Uterus (tissue), 4 donors: ENCODE measurements around the gene KIRREL3. TPM values are rescaled to one million over a fixed set of nuclear protein-coding genes. Genes with fewer than 3 reads are reported as not detected.

Experiments used
- DNase-seq, 2 donors: peaks; one replicate each; pipeline ENCODE4 v3.0.0-alpha.2; 2019 to 2020
- H3K27ac ChIP-seq, 2 donors: fragments of 200-600 bp; sonication (generic); 1 replicate in 1 of 2; 2 replicates in 1 of 2; pipeline ENCODE4 v1.5.1; 2016 to 2018
- H3K27me3 ChIP-seq, 2 donors: fragments of 200-600 bp; sonication (generic); one replicate each; pipeline ENCODE4 v1.5.1; 2018 to 2019; ENCODE audit warnings: control low read depth in 1 of 2
- H3K36me3 ChIP-seq, 2 donors: fragments of 200-600 bp; sonication (generic); one replicate each; pipeline ENCODE4 v1.5.1; 2019; ENCODE audit warnings: control low read depth in 1 of 2
- H3K4me1 ChIP-seq, 2 donors: fragments of 200-600 bp; sonication (generic); one replicate each; pipeline ENCODE4 v1.5.1; 2018 to 2019; ENCODE audit warnings: control low read depth in 1 of 2
- H3K4me3 ChIP-seq, 2 donors: fragments of 200-600 bp; sonication (generic); 1 replicate in 1 of 2; 2 replicates in 1 of 2; pipeline ENCODE4 v1.5.1; 2018 to 2019; ENCODE audit warnings: mild to moderate bottlenecking in 1 of 2
- H3K9me3 ChIP-seq, 2 donors: fragments of 200-600 bp; sonication (generic); one replicate each; pipeline ENCODE4 v1.5.1; 2019; ENCODE audit warnings: control low read depth in 1 of 2
- POLR2A ChIP-seq, 2 donors: fragments of 450-650 bp; IDR thresholded peaks; one replicate each; pipeline ENCODE4 v1.6.1; 2016; ENCODE audit warnings: antibody characterized with exemption in 2 of 2, mild to moderate bottlenecking in 1 of 2, moderate library complexity in 1 of 2
- intact Hi-C: fragments of 100-400 bp; cut with DNase I; formaldehyde crosslinking; loops from one replicate; pipeline ENCODE4 v1.15.1; 2023; ENCODE audit warnings: low total_unique reads
- total RNA-seq, 4 donors: library from RNA; depleted of rRNA in 3 of 4; stranded (reverse); fragments of >200 nt in 3 of 4; gene quantifications; one replicate each; pipeline versions ENCODE4 v1.1.0 to v1.2.4, GENCODE V29; 2014 to 2023
- TF ChIP-seq, protein P1 (sequence below), 4 experiments: fragments of 200-600 bp in 2 of 4; fragments of 450-650 bp in 2 of 4; sonication (generic) in 2 of 4; IDR thresholded peaks; one replicate each; pipeline ENCODE4 v1.5.1; 2016 to 2019; ENCODE audit warnings: antibody characterized with exemption in 4 of 4, mild to moderate bottlenecking in 2 of 4, moderate library complexity in 1 of 4
- donor health status: DM: yes; HTN: yes; CAD: no.

The KIRREL3 gene
- total RNA-seq, 4 donors from 2014 or later: 10.0 TPM; not detected in 3

DNA sequence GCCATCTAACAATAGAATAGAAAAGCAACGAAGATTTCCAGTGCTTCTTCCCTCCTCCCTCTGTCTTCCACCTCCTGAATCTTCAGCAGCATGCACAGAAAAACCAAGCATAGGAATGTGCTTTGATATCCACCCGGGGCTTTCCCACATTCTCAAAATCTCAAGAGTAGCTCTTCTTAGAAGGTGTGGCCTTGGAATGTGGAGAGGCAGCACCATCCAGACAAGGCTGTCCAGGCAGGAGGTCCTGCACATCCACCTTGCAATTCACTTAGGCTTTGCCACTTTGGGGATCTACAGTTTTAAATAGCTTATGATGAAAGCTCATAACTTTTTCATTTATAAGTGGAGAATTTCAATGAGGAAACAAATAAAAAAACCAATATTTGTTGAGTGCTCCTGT lies 72.9 kb downstream of the KIRREL3 start:
- intact Hi-C loops: no loop called here

DNA sequence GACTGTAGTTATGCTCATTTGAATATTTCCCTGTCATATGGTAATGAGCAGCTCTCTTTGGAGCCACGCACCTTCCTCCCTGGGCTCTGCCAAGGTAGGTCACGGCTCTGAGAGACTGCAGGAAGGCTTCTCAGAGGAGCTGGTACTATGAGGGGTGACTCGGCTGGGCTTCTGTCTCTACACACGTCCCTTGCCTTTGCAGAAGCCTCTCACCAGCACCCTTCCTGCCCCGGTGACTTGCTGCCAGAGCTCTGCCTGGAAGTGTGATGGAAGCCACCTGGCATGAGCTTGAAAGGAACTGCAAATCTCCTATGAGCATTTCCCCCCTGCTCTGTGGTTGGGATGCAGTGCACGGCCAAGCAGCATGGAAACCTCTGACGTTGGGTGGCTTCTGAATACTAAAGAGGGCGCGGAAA lies 74.2 kb downstream of the KIRREL3 start:
- Histone ChIP-seq H3K4me1 (no peaks in the 10 kb centered on the region), H3K27ac (no peak overlapping the region), H3K4me3 (no peak overlapping the region), H3K9me3 (no peaks in the 10 kb centered on the region), H3K27me3 (no peaks in the 10 kb centered on the region), H3K36me3 (no peaks in the 10 kb centered on the region)
- intact Hi-C loops: no loop called here
- DNase-seq: no peak
- no peak for TF ChIP-seq POLR2A (IDR thresholded peaks at IDR 0.05)
- TF ChIP-seq, protein P1, sequence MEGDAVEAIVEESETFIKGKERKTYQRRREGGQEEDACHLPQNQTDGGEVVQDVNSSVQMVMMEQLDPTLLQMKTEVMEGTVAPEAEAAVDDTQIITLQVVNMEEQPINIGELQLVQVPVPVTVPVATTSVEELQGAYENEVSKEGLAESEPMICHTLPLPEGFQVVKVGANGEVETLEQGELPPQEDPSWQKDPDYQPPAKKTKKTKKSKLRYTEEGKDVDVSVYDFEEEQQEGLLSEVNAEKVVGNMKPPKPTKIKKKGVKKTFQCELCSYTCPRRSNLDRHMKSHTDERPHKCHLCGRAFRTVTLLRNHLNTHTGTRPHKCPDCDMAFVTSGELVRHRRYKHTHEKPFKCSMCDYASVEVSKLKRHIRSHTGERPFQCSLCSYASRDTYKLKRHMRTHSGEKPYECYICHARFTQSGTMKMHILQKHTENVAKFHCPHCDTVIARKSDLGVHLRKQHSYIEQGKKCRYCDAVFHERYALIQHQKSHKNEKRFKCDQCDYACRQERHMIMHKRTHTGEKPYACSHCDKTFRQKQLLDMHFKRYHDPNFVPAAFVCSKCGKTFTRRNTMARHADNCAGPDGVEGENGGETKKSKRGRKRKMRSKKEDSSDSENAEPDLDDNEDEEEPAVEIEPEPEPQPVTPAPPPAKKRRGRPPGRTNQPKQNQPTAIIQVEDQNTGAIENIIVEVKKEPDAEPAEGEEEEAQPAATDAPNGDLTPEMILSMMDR (IDR thresholded peaks at IDR 0.05): no peak

More for the DNA sequence above, 72.9 kb downstream of the KIRREL3 start:
- no peak for DNase-seq
- Histone ChIP-seq H3K4me1 (no peaks in the 10 kb centered on the region), H3K4me3 (no peak overlapping the region), H3K27ac (no peak overlapping the region), H3K27me3 (no peaks in the 10 kb centered on the region), H3K36me3 (no peaks in the 10 kb centered on the region), H3K9me3 (no peaks in the 10 kb centered on the region)
- TF ChIP-seq, protein P1 (IDR thresholded peaks at IDR 0.05): no peak
- TF ChIP-seq POLR2A (IDR thresholded peaks at IDR 0.05): no peak

DNA sequence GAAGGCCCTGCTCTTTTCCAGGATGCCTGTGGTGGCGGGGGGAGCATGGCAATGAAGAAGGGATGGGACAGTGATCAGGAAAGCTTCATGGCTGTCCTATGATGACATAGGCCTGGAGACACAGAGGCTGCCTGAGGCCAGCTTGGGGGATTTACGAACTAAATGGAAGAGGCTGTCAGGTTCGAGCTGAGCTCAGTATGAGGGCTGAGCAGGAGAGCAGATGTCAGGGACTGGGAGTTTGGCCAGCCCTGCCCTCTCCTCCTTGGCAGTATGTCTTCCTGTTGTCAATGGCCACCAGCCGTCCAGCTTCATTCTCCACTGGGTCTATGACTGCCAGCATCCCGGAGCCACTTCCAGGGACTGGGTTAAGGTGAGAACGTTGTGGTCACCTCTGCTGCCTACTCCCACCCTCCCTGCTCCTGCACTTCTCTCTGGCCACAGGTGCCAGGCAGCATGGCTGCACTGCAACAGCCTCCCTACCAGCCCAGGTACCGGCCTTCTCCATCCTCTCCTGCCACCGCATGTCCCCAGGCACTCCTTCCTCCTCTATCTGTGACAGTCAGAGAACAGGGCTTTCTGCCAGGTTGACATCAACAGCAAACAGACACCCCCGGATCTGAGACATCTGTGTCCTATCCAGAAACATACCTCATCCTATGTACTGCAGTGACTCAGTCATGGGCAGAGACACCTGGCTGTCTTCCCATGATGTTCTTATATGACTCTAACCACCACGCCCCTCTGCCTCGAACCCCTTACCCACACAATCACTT lies 75.1 kb downstream of the KIRREL3 start:
- intact Hi-C loops: no loop called here
- no peak for DNase-seq
- Histone ChIP-seq H3K27ac (no peak overlapping the region), H3K36me3 (no peaks in the 10 kb centered on the region), H3K4me3 (no peak overlapping the region), H3K27me3 (no peaks in the 10 kb centered on the region), H3K9me3 (no peaks in the 10 kb centered on the region), H3K4me1 (no peaks in the 10 kb centered on the region)
- no peak for TF ChIP-seq POLR2A (IDR thresholded peaks at IDR 0.05)
- TF ChIP-seq, protein P1 (IDR thresholded peaks at IDR 0.05): no peak

DNA sequence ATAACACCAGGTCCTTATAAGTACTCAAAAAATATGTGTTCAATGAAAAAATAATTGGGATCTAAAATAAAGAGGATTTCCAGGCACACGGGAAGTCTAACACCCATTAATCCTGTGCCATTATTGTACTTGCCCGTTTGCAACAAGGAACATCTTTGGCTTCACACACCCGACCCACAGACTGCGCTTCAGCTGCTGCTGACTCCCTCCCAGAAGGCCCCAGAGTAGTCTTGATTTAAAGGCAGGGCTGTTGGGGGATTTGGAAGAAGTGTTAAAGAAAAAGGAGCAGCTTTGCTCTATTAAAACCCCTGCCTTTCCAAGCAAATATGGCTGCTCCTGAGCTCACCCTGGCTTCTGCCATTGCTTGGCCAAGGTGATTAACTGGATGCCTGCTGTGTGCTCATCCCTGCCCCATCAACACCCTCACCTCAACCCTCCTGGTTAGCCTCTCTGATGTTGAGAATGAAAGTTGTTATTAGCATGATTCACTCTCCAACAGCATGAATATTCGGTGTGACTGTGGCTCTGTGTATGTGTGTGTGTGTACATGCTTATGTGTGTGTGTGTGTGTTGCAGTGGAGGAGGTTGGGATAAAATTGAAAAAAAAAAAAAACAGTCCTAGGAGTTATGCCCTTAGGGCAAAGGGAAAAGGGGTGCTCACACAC lies 76.1 kb downstream of the KIRREL3 start:
- intact Hi-C loops: no loop called here
- no peak for TF ChIP-seq POLR2A (IDR thresholded peaks at IDR 0.05)
- TF ChIP-seq, protein P1 (IDR thresholded peaks at IDR 0.05): no peak
- Histone ChIP-seq H3K4me1 (no peaks in the 10 kb centered on the region), H3K27me3 (no peaks in the 10 kb centered on the region), H3K4me3 (no peak overlapping the region), H3K27ac (no peak overlapping the region), H3K9me3 (no peaks in the 10 kb centered on the region), H3K36me3 (no peaks in the 10 kb centered on the region)
- DNase-seq: no peak

DNA sequence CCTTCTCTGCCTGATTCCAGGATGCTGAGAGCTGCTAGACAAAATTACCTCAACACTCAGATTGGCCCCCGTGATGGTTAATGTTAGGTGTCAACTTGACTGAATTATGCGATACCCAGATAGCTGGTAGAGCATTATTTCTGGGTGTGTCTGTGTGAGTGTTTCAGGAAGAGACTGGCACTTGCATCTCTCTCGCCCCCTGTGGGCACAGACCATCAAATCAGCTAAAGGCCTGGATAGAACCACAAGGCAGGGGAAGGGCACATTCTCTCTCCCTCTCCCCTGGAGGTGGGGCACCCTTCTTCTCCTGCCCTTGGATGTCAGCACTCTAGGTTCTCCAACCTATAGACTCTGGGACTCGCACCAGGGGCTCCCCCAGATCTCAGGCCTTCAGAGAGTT lies 79.7 kb downstream of the KIRREL3 start:
- no peaks in the 10 kb centered on the region for H3K4me1 ChIP-seq
- TF ChIP-seq, protein P1 (IDR thresholded peaks at IDR 0.05): no peak
- TF ChIP-seq POLR2A (IDR thresholded peaks at IDR 0.05): no peak
- H3K4me3 ChIP-seq: no peak overlapping the region
- H3K36me3 ChIP-seq: no peaks in the 10 kb centered on the region
- intact Hi-C loops: no loop called here
- H3K27me3 ChIP-seq: no peaks in the 10 kb centered on the region
- H3K9me3 ChIP-seq: no peaks in the 10 kb centered on the region
- no peak for DNase-seq
- H3K27ac ChIP-seq: no peak overlapping the region
